C4-2B (cell line): ENCODE measurements around the gene NOVA2.
"Not testable (repeated sequence)": the region's sequence is repeated elsewhere in the genome, so short reads cannot be mapped to it uniquely, and the experiment has no call there.

Experiments used
- H3K27ac ChIP-seq: fragments of 450-650 bp; 2 replicates; pipeline ENCODE4 v1.5.1; 2017
- ZFX ChIP-seq: fragments of 450-650 bp; IDR thresholded peaks from 2 replicates; pipeline ENCODE4 v1.6.1; 2017
- TF ChIP-seq, protein P1 (sequence below): fragments of 450-650 bp; conservative IDR thresholded peaks from 2 replicates; pipeline ENCODE4 v1.5.1; 2017; ENCODE audit warnings: mild to moderate bottlenecking

Gene NOVA2

DNA sequence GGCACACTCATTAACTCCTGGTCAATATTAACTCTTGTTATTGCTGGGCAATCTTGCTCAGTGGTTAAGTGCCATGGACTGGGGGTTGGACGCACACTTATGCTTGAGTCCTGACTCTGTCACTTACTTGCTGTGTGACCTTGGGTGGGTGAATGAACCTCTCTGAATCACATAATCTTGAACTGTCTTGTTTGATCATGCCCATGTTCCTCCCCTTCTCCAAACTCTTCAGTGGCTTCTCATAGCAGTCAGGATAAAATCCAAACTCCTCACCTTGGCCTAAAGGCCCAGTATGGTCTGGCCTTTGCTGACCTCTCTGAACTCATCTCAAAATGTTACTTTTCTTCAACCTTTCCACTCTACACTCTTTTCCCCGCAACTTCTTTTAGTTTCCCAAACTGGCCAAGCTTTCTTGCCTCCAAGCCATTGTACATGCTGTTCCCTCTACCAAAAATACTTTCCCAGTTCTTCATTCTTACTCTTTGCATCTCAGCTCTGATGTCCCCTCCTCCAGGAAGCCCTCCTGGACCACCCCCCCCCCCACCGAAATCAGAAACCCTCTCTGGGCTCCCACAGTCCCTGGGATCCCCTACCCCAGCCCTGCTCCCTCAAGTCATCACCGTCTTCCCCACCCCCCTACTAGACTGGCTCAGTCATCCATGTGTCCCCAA lies 73.6 kb downstream of the NOVA2 start:
- TF ChIP-seq ZFX: no peak
- TF ChIP-seq, protein P1, sequence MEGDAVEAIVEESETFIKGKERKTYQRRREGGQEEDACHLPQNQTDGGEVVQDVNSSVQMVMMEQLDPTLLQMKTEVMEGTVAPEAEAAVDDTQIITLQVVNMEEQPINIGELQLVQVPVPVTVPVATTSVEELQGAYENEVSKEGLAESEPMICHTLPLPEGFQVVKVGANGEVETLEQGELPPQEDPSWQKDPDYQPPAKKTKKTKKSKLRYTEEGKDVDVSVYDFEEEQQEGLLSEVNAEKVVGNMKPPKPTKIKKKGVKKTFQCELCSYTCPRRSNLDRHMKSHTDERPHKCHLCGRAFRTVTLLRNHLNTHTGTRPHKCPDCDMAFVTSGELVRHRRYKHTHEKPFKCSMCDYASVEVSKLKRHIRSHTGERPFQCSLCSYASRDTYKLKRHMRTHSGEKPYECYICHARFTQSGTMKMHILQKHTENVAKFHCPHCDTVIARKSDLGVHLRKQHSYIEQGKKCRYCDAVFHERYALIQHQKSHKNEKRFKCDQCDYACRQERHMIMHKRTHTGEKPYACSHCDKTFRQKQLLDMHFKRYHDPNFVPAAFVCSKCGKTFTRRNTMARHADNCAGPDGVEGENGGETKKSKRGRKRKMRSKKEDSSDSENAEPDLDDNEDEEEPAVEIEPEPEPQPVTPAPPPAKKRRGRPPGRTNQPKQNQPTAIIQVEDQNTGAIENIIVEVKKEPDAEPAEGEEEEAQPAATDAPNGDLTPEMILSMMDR: no peak

DNA sequence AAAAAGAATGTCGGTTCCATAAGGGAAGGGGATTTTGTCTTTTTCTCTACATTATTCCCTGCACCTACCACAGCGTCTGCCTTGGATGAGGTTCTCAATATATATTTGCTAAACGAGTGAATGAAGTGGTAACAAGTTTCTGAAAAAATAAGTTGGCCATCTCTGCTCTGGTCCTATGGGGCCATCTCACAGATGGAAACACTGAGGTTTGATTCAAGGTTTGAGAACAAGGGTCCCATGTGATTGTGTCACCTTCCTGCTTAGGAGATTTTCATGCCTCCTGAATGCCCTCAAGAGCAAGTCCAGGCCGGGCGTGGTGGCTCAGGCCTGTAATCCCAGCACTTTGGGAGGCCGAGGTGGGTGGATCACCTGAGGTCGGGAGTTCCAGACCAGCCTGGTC lies 74.4 kb downstream of the NOVA2 start:
- no peak overlapping the region for H3K27ac ChIP-seq
- TF ChIP-seq ZFX: no peak
- TF ChIP-seq, protein P1: no peak

More for the DNA sequence above, 73.6 kb downstream of the NOVA2 start:
- H3K27ac ChIP-seq: no peak overlapping the region

DNA sequence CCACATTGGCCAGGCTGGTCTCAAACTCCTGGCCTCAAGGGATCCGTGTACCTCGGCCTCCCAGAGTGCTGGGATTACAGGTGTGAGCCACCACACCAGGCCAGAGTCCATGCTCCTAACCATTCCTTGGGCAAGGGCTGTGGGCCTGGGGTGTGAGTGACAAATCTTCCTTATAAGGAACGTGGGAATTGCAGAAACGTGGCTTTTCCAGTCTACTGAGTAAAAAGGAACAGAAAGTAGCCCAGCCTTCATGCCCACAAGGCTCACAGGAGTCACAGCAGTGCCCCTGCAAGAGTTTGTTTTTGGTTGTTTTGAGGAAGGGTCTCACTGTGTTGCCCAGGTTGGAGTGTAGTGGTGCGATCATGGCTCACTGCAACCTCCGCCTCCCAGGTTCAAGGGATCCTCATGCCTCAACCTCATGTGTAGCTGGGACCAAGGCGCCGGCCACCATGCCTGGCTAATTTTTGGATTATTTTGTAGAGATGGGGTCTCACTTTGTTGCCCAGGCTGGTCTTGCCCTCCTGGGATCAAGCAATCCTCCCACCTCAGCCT lies 76.3 kb downstream of the NOVA2 start:
- TF ChIP-seq ZFX: no peak
- TF ChIP-seq, protein P1: no peak
- H3K27ac ChIP-seq: no peak overlapping the region

DNA sequence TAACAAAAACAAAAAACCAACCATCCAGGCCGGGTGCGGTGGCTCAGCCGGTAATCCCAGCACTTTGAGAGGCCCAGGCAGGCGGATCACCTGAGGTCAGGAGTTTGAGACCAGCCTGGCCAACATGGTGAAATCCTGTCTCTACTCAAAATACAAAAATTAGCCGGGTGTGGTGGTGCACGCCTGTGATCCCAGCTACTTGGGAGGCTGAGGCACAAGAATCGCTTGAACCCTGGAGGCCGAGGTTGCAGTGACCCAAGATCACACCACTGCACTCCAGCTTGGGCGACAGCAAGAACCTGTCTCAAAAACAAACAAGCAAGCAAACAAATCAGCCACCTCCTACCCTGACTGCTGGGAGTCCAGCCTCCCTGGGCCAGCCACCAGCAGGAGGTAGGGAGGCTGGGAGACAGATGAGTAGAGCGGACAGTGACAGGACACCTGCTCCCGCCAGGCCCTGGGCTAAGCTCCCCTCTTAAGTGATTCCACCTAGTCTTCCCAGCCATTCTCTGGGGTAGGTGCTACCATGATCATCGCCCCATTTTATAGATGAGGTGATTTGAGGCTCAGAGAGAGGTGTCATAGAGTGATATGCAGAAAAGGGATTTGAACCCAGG lies 77.6 kb downstream of the NOVA2 start:
- not testable (repeated sequence) for H3K27ac ChIP-seq

DNA sequence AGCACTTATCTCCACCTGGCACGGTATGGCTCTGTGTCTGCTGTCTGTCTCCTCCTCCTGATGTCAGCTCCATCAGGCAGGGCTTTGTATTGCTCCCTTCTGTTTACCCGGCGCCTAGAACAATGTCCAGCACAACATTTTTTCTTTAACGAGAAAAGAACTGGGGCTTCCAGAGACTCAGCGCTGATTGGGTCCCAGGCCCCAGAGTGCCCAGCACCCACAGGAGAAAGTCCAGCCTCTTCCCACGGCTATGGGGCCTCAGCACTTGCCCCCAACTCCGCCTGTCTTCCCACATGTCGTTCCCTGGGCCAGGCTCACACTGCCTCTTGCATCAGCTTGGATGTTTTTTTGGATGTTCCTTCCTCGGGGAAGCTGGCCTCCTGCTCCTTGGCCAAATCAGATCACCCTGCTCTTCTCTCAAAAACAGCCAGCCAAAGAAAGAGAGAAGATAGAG lies 78.1 kb downstream of the NOVA2 start:
- TF ChIP-seq, protein P1: no peak
- TF ChIP-seq ZFX: no peak
- H3K27ac ChIP-seq: no peak overlapping the region

DNA sequence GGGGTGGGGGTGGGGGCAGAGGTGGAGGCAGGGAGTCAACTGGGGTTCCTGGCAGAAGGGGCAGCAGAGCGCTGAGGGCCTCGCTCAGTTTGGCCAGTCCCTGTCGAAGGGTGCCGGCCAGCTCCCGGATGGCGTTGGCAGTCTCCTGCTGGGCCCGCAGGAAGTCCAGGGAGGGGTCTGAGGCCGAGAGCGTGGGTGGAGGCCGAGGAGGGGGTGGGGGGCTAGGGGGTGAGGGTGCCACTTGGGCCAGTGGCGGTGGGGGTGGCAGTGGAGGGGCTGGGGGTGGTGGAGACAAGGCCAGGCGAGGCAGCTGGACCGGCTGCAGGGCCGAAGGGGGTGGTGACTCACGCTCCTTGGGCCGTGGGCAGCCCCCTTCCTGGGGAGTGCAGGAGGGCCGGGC lies 82.8 kb downstream of the NOVA2 start:
- H3K27ac ChIP-seq: no peak overlapping the region
- no peak for TF ChIP-seq ZFX
- TF ChIP-seq, protein P1: no peak

DNA sequence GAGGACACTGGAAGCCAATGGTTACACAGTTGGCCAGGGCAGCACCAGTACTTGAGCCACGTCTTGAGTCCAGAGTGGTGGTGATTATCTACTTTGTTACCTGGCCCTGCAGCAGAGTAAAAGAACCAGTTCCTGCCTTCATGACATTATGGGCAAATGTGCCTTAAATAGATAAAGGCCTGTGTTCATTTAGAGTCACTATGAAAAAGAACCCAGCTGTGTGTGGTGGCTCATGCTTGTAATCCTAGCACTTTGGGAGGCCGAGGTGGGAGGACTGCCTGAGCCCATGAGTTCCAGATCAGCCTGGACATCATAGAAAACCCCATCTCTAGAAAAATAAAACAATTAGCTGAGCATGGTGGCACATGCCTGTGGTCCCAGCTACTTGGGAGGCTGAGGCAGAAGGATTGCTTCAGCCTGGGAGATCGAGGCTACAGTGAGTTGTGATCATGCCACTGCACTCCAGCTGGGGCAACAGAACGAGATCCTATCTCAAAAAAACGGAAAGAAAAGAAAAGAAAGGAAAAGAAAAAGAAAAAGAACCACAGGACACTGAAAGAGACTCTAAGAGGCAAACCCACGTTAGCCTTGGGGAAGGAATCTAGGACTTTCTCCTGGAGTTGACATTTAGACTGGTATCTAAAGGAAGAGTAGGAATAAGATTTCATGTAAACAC lies 84.3 kb downstream of the NOVA2 start:
- H3K27ac ChIP-seq: no peak overlapping the region
- TF ChIP-seq, protein P1: no peak
- no peak for TF ChIP-seq ZFX
